Measurements from ENCODE around the gene TMEM126B.

- no peak for TF ChIP-seq POLR2A (IDR thresholded peaks at IDR 0.05)
- TF ChIP-seq CTCF (IDR thresholded peaks at IDR 0.05) = peak; percentile 56 to 68 (median 66)
These were observed 33.0 kb upstream of the TMEM126B start for GRCh38 chr11:85595285-85595884.
